DND-41 (cell line): ENCODE measurements around the gene SFT2D1.

Experiments
- CTCF ChIP-seq: IDR thresholded peaks from 2 replicates; pipeline ENCODE4 v1.5.1; 2012; ENCODE audit warnings: borderline replicate concordance, low read length, moderate library complexity, mild to moderate bottlenecking; ENCODE audit not compliant: poor library complexity, severe bottlenecking; ENCODE audit errors: extremely low read depth
- EZH2 ChIP-seq: IDR thresholded peaks from 3 replicates; pipeline ENCODE4 v1.6.1; 2012; ENCODE audit warnings: borderline replicate concordance, low read depth, mild to moderate bottlenecking, moderate library complexity, low read length, inconsistent platforms; ENCODE audit not compliant: severe bottlenecking

- TF ChIP-seq CTCF (no peak), EZH2 (no peak)
These were observed 18.9 kb downstream of the SFT2D1 start for GRCh38 chr6:166323395-166323794.
